ENCODE measurements around the gene STOX1. TPM values are rescaled to one million over a fixed set of nuclear protein-coding genes. Genes with fewer than 3 reads are reported as not detected.
"Not testable (repeated sequence)": the region's sequence is repeated elsewhere in the genome, so short reads cannot be mapped to it uniquely, and the experiment has no call there.

STOX1 gene
- polyA plus RNA-seq, 1 donor (not counting 4 experiments of a cell fraction or from before 2014, with no cell fraction given), result 0.14 TPM

- Histone ChIP-seq H3K4me1 (ENCODE audit: control insufficient read depth, extremely low read depth, insufficient read depth, low read length) (no peaks in the 10 kb centered on the region), H3K4me2 (ENCODE audit: control insufficient read depth, extremely low read depth, insufficient read depth, low read depth, low read length) (no peak overlapping the region), H3K9ac (ENCODE audit: control insufficient read depth, extremely low read depth, insufficient read depth, low read length) (no peak overlapping the region), H3K36me3 (ENCODE audit: control insufficient read depth in 2 of 2, extremely low read depth in 1 of 2, insufficient read depth in 2 of 2, low read length in 2 of 2) (no peaks in the 10 kb centered on the region), H3K27me3 (ENCODE audit: control insufficient read depth, extremely low read depth, insufficient read depth, low read length) (no peaks in the 10 kb centered on the region), H3K79me2 (ENCODE audit: control insufficient read depth, insufficient read depth, low read length) (no peaks in the 10 kb centered on the region), H3K27ac (ENCODE audit: control insufficient read depth, insufficient read depth, low read length) (no peak overlapping the region), H2AFZ (ENCODE audit: control insufficient read depth, low read length) (no peak overlapping the region), H3K9me1 (ENCODE audit: control insufficient read depth, extremely low read depth, insufficient read depth, low read length) (no peaks in the 10 kb centered on the region), H3K4me3 (ENCODE audit: control insufficient read depth in 2 of 3, extremely low read depth in 1 of 3, insufficient read depth in 2 of 3, low read depth in 1 of 3, low read length in 3 of 3) (no peak overlapping the region), H3K9me3 (ENCODE audit: control insufficient read depth, low read depth, low read length) (peaks cover 4% of the 10 kb centered on the region), H4K20me1 (ENCODE audit: control insufficient read depth, extremely low read depth, insufficient read depth, low read length) (no peaks in the 10 kb centered on the region)
- FAIRE-seq (no peak), DNase-seq (ENCODE audit: low read depth, low spot score) (no peak)
- TF ChIP-seq EZH2 (IDR thresholded peaks at IDR 0.05; ENCODE audit: low read length), result no peak
- TF ChIP-seq, protein P1, sequence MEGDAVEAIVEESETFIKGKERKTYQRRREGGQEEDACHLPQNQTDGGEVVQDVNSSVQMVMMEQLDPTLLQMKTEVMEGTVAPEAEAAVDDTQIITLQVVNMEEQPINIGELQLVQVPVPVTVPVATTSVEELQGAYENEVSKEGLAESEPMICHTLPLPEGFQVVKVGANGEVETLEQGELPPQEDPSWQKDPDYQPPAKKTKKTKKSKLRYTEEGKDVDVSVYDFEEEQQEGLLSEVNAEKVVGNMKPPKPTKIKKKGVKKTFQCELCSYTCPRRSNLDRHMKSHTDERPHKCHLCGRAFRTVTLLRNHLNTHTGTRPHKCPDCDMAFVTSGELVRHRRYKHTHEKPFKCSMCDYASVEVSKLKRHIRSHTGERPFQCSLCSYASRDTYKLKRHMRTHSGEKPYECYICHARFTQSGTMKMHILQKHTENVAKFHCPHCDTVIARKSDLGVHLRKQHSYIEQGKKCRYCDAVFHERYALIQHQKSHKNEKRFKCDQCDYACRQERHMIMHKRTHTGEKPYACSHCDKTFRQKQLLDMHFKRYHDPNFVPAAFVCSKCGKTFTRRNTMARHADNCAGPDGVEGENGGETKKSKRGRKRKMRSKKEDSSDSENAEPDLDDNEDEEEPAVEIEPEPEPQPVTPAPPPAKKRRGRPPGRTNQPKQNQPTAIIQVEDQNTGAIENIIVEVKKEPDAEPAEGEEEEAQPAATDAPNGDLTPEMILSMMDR (optimal IDR thresholded peaks at IDR 0.05 in 1 of 3, IDR thresholded peaks at IDR 0.05 in 1 of 3, conservative IDR thresholded peaks at IDR 0.05 in 1 of 3; ENCODE audit: extremely low read depth in 1 of 3, insufficient read depth in 2 of 3, low read length in 3 of 3), result no peak
- dilution Hi-C loops (cut with MboI; ENCODE audit: extremely low pct_ligation_motif_present, low sequenced_read_pairs), result no loop called here
Observed at GRCh38 chr10:68864611-68865010, 37.3 kb downstream of the STOX1 start.

GRCh38 chr10:68868173-68868572 lies 40.8 kb downstream of the STOX1 start:
- H3K4me1 ChIP-seq (ENCODE audit: control insufficient read depth, extremely low read depth, insufficient read depth, low read length); H3K27ac ChIP-seq (ENCODE audit: control insufficient read depth, insufficient read depth, low read length); H4K20me1 ChIP-seq (ENCODE audit: control insufficient read depth, extremely low read depth, insufficient read depth, low read length); H3K79me2 ChIP-seq (ENCODE audit: control insufficient read depth, insufficient read depth, low read length); H3K4me3 ChIP-seq (ENCODE audit: control insufficient read depth in 2 of 3, extremely low read depth in 1 of 3, insufficient read depth in 2 of 3, low read depth in 1 of 3, low read length in 3 of 3); H3K4me2 ChIP-seq (ENCODE audit: control insufficient read depth, extremely low read depth, insufficient read depth, low read depth, low read length); H3K9me1 ChIP-seq (ENCODE audit: control insufficient read depth, extremely low read depth, insufficient read depth, low read length); DNase-seq (ENCODE audit: low read depth, low spot score); H3K9ac ChIP-seq (ENCODE audit: control insufficient read depth, extremely low read depth, insufficient read depth, low read length); FAIRE-seq; dilution Hi-C loops (cut with MboI; ENCODE audit: extremely low pct_ligation_motif_present, low sequenced_read_pairs); H3K36me3 ChIP-seq (ENCODE audit: control insufficient read depth in 2 of 2, extremely low read depth in 1 of 2, insufficient read depth in 2 of 2, low read length in 2 of 2); H3K9me3 ChIP-seq (ENCODE audit: control insufficient read depth, low read depth, low read length); H3K27me3 ChIP-seq (ENCODE audit: control insufficient read depth, extremely low read depth, insufficient read depth, low read length); H2AFZ ChIP-seq (ENCODE audit: control insufficient read depth, low read length): not testable (repeated sequence)

- Histone ChIP-seq H3K27me3 (ENCODE audit: control insufficient read depth, extremely low read depth, insufficient read depth, low read length) (peaks cover 4% of the 10 kb centered on the region), H3K9me3 (ENCODE audit: control insufficient read depth, low read depth, low read length) (no peaks in the 10 kb centered on the region), H2AFZ (ENCODE audit: control insufficient read depth, low read length) (no peak overlapping the region), H3K79me2 (ENCODE audit: control insufficient read depth, insufficient read depth, low read length) (no peaks in the 10 kb centered on the region), H3K9me1 (ENCODE audit: control insufficient read depth, extremely low read depth, insufficient read depth, low read length) (no peaks in the 10 kb centered on the region), H3K4me3 (ENCODE audit: control insufficient read depth in 2 of 3, extremely low read depth in 1 of 3, insufficient read depth in 2 of 3, low read depth in 1 of 3, low read length in 3 of 3) (no peak overlapping the region), H3K4me1 (ENCODE audit: control insufficient read depth, extremely low read depth, insufficient read depth, low read length) (no peaks in the 10 kb centered on the region), H4K20me1 (ENCODE audit: control insufficient read depth, extremely low read depth, insufficient read depth, low read length) (no peaks in the 10 kb centered on the region), H3K4me2 (ENCODE audit: control insufficient read depth, extremely low read depth, insufficient read depth, low read depth, low read length) (no peak overlapping the region), H3K36me3 (ENCODE audit: control insufficient read depth in 2 of 2, extremely low read depth in 1 of 2, insufficient read depth in 2 of 2, low read length in 2 of 2) (no peaks in the 10 kb centered on the region), H3K27ac (ENCODE audit: control insufficient read depth, insufficient read depth, low read length) (no peak overlapping the region), H3K9ac (ENCODE audit: control insufficient read depth, extremely low read depth, insufficient read depth, low read length) (no peak overlapping the region)
- dilution Hi-C loops (cut with MboI; ENCODE audit: extremely low pct_ligation_motif_present, low sequenced_read_pairs), result no loop called here
- FAIRE-seq (no peak), DNase-seq (ENCODE audit: low read depth, low spot score) (no peak)
- TF ChIP-seq, protein P1 (optimal IDR thresholded peaks at IDR 0.05 in 1 of 3, IDR thresholded peaks at IDR 0.05 in 1 of 3, conservative IDR thresholded peaks at IDR 0.05 in 1 of 3; ENCODE audit: extremely low read depth in 1 of 3, insufficient read depth in 2 of 3, low read length in 3 of 3), result no peak
- no peak for TF ChIP-seq EZH2 (IDR thresholded peaks at IDR 0.05; ENCODE audit: low read length)
Observed at GRCh38 chr10:68869623-68870022, 42.3 kb downstream of the STOX1 start.

Data from keratinocyte (primary cell).